ENCODE data around the gene BCAP31. TPM values are rescaled to one million over a fixed set of nuclear protein-coding genes. Genes with fewer than 3 reads are reported as not detected.
"Not testable (repeated sequence)": the region's sequence is repeated elsewhere in the genome, so short reads cannot be mapped to it uniquely, and the experiment has no call there.

Gene BCAP31
- total RNA-seq, 1 experiment from 2014 or later, result 235 TPM

- no peaks in the 10 kb centered on the region for H3K9me3 ChIP-seq (ENCODE audit: low read depth, low read length, poor library complexity, severe bottlenecking)
- BruUV-seq (replicated peaks), result no TSS peak
- H3K4me3 ChIP-seq (ENCODE audit: low read depth, low read length, poor library complexity, severe bottlenecking), result no peak overlapping the region
- DNase-seq (ENCODE audit: low spot score), result no peak
- no peak for TF ChIP-seq EZH2 (IDR thresholded peaks at IDR 0.05; ENCODE audit: borderline replicate concordance, low read depth, low read length, poor library complexity, severe bottlenecking)
- TF ChIP-seq, protein P1, sequence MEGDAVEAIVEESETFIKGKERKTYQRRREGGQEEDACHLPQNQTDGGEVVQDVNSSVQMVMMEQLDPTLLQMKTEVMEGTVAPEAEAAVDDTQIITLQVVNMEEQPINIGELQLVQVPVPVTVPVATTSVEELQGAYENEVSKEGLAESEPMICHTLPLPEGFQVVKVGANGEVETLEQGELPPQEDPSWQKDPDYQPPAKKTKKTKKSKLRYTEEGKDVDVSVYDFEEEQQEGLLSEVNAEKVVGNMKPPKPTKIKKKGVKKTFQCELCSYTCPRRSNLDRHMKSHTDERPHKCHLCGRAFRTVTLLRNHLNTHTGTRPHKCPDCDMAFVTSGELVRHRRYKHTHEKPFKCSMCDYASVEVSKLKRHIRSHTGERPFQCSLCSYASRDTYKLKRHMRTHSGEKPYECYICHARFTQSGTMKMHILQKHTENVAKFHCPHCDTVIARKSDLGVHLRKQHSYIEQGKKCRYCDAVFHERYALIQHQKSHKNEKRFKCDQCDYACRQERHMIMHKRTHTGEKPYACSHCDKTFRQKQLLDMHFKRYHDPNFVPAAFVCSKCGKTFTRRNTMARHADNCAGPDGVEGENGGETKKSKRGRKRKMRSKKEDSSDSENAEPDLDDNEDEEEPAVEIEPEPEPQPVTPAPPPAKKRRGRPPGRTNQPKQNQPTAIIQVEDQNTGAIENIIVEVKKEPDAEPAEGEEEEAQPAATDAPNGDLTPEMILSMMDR (conservative IDR thresholded peaks at IDR 0.05; ENCODE audit: low read depth, low read length), result no peak
- no peaks in the 10 kb centered on the region for H3K36me3 ChIP-seq (ENCODE audit: insufficient read depth, low read length, poor library complexity, severe bottlenecking)
- H3K4me1 ChIP-seq (ENCODE audit: insufficient read depth, low read length, poor library complexity, severe bottlenecking), result no peaks in the 10 kb centered on the region
- ChIA-PET POLR2A (ENCODE audit: low non-redundant PET) (no interaction called here), CTCF (no interaction called here)
- no peak overlapping the region for H3K27ac ChIP-seq (ENCODE audit: low read depth, low read length, poor library complexity, severe bottlenecking)
- intact Hi-C loops (cut with micrococcal nuclease; ENCODE audit: unreplicated experiment), result no loop called here
- no peaks in the 10 kb centered on the region for H3K27me3 ChIP-seq (replicated peaks; ENCODE audit: insufficient read depth, low read depth, low read length, poor library complexity)
Measured at GRCh38 chrX:153693216-153694086, 30.7 kb downstream of the BCAP31 start.

DNA sequence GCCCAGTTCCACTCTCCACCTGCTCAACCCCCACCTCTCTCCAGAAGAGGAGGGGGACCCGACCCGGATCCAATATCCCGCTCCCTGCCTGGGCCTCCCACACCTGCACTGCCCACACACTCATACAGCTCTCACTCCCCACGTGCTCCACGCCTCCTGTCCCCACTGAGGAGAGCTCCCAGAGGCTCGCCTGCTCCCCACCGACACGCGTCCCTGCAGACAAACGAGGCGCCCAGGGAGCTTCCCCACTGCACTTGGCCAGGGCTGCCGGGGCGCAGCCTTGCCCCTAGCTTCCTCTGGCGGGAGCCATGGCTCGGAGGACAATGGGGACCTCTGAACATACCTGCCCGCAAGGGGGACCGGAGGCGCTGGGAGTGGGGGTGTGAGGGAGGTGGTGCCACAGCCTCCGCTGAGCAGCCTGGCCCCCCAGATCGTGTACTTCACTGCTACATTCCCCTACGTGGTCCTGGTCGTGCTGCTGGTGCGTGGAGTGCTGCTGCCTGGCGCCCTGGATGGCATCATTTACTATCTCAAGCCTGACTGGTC is 31.5 kb downstream of the BCAP31 start:
- ChIA-PET POLR2A (ENCODE audit: low non-redundant PET) (no interaction called here), CTCF (no interaction called here)
- Histone ChIP-seq H3K27me3 (replicated peaks; ENCODE audit: insufficient read depth, low read depth, low read length, poor library complexity) (no peaks in the 10 kb centered on the region), H3K4me3 (ENCODE audit: low read depth, low read length, poor library complexity, severe bottlenecking) (no peak overlapping the region), H3K9me3 (ENCODE audit: low read depth, low read length, poor library complexity, severe bottlenecking) (no peaks in the 10 kb centered on the region), H3K27ac (ENCODE audit: low read depth, low read length, poor library complexity, severe bottlenecking) (no peak overlapping the region), H3K36me3 (ENCODE audit: insufficient read depth, low read length, poor library complexity, severe bottlenecking) (no peaks in the 10 kb centered on the region), H3K4me1 (ENCODE audit: insufficient read depth, low read length, poor library complexity, severe bottlenecking) (no peaks in the 10 kb centered on the region)
- TF ChIP-seq EZH2 (IDR thresholded peaks at IDR 0.05; ENCODE audit: borderline replicate concordance, low read depth, low read length, poor library complexity, severe bottlenecking), result no peak
- TF ChIP-seq, protein P1 (conservative IDR thresholded peaks at IDR 0.05; ENCODE audit: low read depth, low read length), result no peak
- BruUV-seq (replicated peaks), result no TSS peak
- intact Hi-C loops (cut with micrococcal nuclease; ENCODE audit: unreplicated experiment), result no loop called here
- DNase-seq (ENCODE audit: low spot score), result no peak

DNA sequence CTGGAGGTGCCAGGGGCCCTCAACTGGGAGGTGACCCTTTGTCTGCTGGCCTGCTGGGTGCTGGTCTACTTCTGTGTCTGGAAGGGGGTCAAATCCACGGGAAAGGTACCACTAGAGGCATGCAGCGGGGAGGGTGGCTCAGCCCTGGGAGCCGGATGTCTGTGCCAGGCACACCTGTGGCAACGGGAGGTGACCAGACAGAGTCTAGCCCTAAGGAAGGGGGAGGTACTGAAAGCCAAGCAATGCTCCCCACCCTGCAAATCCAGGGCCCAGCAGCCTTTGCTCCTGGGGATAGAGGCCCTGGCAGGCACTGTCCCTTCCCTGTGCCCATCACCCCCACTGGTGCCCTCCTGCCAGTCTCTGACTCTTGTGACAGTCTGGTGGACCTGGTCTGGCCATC is 32.2 kb downstream of the BCAP31 start:
- H3K4me1 ChIP-seq (ENCODE audit: insufficient read depth, low read length, poor library complexity, severe bottlenecking), result peaks cover 4% of the 10 kb centered on the region
- BruUV-seq (replicated peaks), result no TSS peak
- H3K9me3 ChIP-seq (ENCODE audit: low read depth, low read length, poor library complexity, severe bottlenecking), result no peaks in the 10 kb centered on the region
- POLR2A ChIA-PET (ENCODE audit: low non-redundant PET), result no interaction called here
- CTCF ChIA-PET, result no interaction called here
- DNase-seq (ENCODE audit: low spot score), result no peak
- H3K27me3 ChIP-seq (replicated peaks; ENCODE audit: insufficient read depth, low read depth, low read length, poor library complexity), result no peaks in the 10 kb centered on the region
- intact Hi-C loops (cut with micrococcal nuclease; ENCODE audit: unreplicated experiment), result no loop called here
- no peak overlapping the region for H3K4me3 ChIP-seq (ENCODE audit: low read depth, low read length, poor library complexity, severe bottlenecking)
- TF ChIP-seq, protein P1 (conservative IDR thresholded peaks at IDR 0.05; ENCODE audit: low read depth, low read length), result no peak
- TF ChIP-seq EZH2 (IDR thresholded peaks at IDR 0.05; ENCODE audit: borderline replicate concordance, low read depth, low read length, poor library complexity, severe bottlenecking), result no peak
- no peak overlapping the region for H3K27ac ChIP-seq (ENCODE audit: low read depth, low read length, poor library complexity, severe bottlenecking)
- no peaks in the 10 kb centered on the region for H3K36me3 ChIP-seq (ENCODE audit: insufficient read depth, low read length, poor library complexity, severe bottlenecking)

DNA sequence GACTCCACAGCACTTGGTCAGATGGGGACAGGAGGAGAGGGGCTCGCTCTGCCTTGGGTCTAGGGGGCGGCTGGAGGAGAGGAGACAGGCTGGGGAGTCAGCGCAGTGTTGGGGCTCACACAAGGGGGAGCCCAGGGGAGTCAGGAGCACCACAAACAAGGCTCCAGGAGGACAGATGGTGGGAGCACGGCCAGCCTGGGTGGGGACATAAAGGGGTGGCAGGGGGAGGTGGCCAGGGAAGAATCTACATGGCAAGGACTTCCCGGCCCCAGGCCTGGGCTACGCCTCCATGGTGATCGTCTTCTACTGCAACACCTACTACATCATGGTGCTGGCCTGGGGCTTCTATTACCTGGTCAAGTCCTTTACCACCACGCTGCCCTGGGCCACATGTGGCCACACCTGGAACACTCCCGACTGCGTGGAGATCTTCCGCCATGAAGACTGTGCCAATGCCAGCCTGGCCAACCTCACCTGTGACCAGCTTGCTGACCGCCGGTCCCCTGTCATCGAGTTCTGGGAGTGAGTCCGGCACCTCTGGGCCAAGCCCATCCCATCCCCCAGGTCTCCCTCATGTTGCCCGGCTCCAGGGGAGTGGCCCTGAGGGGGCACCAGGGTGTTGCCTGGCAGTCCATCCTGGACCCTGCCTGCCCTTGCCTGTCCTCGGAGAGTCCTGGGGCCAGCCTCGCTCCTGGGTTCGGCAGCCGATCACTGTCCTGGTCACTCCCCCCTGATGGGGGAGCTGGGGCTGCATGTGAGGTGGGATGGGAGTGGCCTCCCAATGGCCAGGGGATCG is 33.0 kb downstream of the BCAP31 start:
- H3K27ac ChIP-seq (ENCODE audit: low read depth, low read length, poor library complexity, severe bottlenecking); DNase-seq (ENCODE audit: low spot score); CTCF ChIA-PET; H3K9me3 ChIP-seq (ENCODE audit: low read depth, low read length, poor library complexity, severe bottlenecking); H3K27me3 ChIP-seq (replicated peaks; ENCODE audit: insufficient read depth, low read depth, low read length, poor library complexity); intact Hi-C loops (cut with micrococcal nuclease; ENCODE audit: unreplicated experiment); H3K4me1 ChIP-seq (ENCODE audit: insufficient read depth, low read length, poor library complexity, severe bottlenecking); BruUV-seq (replicated peaks); POLR2A ChIA-PET (ENCODE audit: low non-redundant PET); H3K36me3 ChIP-seq (ENCODE audit: insufficient read depth, low read length, poor library complexity, severe bottlenecking); H3K4me3 ChIP-seq (ENCODE audit: low read depth, low read length, poor library complexity, severe bottlenecking): not testable (repeated sequence)
